GM23338 (cell line): ENCODE results near the gene ZNF792. TPM values are rescaled to one million over a fixed set of nuclear protein-coding genes. Genes with fewer than 3 reads are reported as not detected.

Source experiments
- CREB1 ChIP-seq: fragments of 250-450 bp; sonication (Bioruptor Pico); IDR thresholded peaks from 2 replicates; pipeline ENCODE4 v1.5.0; 2020; ENCODE audit warnings: low read depth, mild to moderate bottlenecking, moderate library complexity
- EZH2 ChIP-seq: fragments of 200-600 bp; sonication (generic); IDR thresholded peaks from one replicate; pipeline ENCODE4 v1.8.0; 2017; ENCODE audit warnings: antibody characterized with exemption, mild to moderate bottlenecking, low read depth; ENCODE audit not compliant: unreplicated experiment
- EZH2phosphoT487 ChIP-seq: fragments of 200-600 bp; sonication (generic); IDR thresholded peaks from one replicate; pipeline ENCODE4 v1.8.1; 2018; ENCODE audit warnings: antibody characterized with exemption; ENCODE audit not compliant: unreplicated experiment
- JUNB ChIP-seq: IDR thresholded peaks from one replicate; pipeline ENCODE4 v1.6.1; 2016; ENCODE audit warnings: antibody characterized with exemption; ENCODE audit not compliant: unreplicated experiment
- NANOG ChIP-seq: IDR thresholded peaks from 2 replicates; pipeline ENCODE4 v1.6.1; 2016; ENCODE audit warnings: antibody characterized with exemption, borderline replicate concordance
- POLR2AphosphoS5 ChIP-seq: IDR thresholded peaks from 2 replicates; pipeline ENCODE4 v1.6.1; 2016; ENCODE audit warnings: antibody characterized with exemption, low read depth
- STAT1 ChIP-seq: IDR thresholded peaks from one replicate; pipeline ENCODE4 v1.6.1; 2016; ENCODE audit warnings: antibody characterized with exemption; ENCODE audit not compliant: unreplicated experiment
- ZNF114 ChIP-seq: fragments of 250-450 bp; sonication (Bioruptor Pico); IDR thresholded peaks from 2 replicates; pipeline ENCODE4 v1.5.0; 2020; ENCODE audit warnings: mild to moderate bottlenecking, moderate library complexity
- ZNF331 ChIP-seq: fragments of 250-450 bp; sonication (Bioruptor Pico); IDR thresholded peaks from 2 replicates; pipeline ENCODE4 v1.5.0; 2020; ENCODE audit warnings: low read depth, mild to moderate bottlenecking, moderate library complexity
- polyA plus RNA-seq: library from polyadenylated mRNA; unstranded; fragments of >200 nt; fragmentation: Nextera tagmentation; extraction: Ambion mirVana; gene quantifications from 2 replicates; pipeline ENCODE4 v1.2.1, GENCODE V29; 2016
- total RNA-seq: library from RNA; depleted of rRNA; stranded (reverse); fragments of >200 nt; shearing (Covaris generic); gene quantifications from 2 replicates; pipeline ENCODE4 v1.2.3, GENCODE V29; 2014
- TF ChIP-seq, protein P1 (sequence below): fragments of 250-450 bp; sonication (Bioruptor Pico); IDR thresholded peaks from 2 replicates; pipeline ENCODE4 v1.5.0; 2020; ENCODE audit warnings: mild to moderate bottlenecking, moderate library complexity
- TF ChIP-seq, protein P2 (sequence below), 2 experiments: fragments of 200-600 bp in 1 of 2; sonication (generic) in 1 of 2; conservative IDR thresholded peaks; 2 replicates each; pipeline versions ENCODE4 v1.5.1 to v1.6.1; 2016 to 2017; ENCODE audit warnings: antibody characterized with exemption in 2 of 2, low read depth in 2 of 2, mild to moderate bottlenecking in 2 of 2, moderate library complexity in 1 of 2
- TF ChIP-seq, protein P3 (sequence below): IDR thresholded peaks from 2 replicates; pipeline ENCODE4 v1.6.1; 2016; ENCODE audit warnings: antibody characterized with exemption

The ZNF792 gene
- total and polyA plus RNA-seq, 2 experiments from 2014 or later: 1.3 to 12.8 TPM

DNA sequence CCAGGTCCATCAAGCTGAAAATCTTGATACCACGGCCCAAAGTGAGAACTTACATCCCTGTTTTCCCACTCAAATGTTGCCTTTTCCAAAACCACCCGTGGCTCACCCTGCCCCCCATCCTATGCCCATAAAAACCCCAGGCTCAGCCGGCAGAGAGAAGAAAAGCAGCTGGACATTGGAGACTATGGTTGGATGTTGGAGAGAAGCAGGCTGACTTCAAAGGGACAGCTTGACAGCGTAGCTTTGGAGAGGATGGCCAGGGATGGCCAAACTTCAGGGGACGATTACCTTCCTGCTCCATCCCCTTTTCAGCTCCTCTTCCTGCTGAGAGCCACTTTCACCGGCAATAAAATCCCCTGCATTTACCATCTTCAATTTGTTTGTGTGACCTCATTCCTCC is 3.5 kb upstream of the ZNF792 start (continued):
- TF ChIP-seq, protein P1, sequence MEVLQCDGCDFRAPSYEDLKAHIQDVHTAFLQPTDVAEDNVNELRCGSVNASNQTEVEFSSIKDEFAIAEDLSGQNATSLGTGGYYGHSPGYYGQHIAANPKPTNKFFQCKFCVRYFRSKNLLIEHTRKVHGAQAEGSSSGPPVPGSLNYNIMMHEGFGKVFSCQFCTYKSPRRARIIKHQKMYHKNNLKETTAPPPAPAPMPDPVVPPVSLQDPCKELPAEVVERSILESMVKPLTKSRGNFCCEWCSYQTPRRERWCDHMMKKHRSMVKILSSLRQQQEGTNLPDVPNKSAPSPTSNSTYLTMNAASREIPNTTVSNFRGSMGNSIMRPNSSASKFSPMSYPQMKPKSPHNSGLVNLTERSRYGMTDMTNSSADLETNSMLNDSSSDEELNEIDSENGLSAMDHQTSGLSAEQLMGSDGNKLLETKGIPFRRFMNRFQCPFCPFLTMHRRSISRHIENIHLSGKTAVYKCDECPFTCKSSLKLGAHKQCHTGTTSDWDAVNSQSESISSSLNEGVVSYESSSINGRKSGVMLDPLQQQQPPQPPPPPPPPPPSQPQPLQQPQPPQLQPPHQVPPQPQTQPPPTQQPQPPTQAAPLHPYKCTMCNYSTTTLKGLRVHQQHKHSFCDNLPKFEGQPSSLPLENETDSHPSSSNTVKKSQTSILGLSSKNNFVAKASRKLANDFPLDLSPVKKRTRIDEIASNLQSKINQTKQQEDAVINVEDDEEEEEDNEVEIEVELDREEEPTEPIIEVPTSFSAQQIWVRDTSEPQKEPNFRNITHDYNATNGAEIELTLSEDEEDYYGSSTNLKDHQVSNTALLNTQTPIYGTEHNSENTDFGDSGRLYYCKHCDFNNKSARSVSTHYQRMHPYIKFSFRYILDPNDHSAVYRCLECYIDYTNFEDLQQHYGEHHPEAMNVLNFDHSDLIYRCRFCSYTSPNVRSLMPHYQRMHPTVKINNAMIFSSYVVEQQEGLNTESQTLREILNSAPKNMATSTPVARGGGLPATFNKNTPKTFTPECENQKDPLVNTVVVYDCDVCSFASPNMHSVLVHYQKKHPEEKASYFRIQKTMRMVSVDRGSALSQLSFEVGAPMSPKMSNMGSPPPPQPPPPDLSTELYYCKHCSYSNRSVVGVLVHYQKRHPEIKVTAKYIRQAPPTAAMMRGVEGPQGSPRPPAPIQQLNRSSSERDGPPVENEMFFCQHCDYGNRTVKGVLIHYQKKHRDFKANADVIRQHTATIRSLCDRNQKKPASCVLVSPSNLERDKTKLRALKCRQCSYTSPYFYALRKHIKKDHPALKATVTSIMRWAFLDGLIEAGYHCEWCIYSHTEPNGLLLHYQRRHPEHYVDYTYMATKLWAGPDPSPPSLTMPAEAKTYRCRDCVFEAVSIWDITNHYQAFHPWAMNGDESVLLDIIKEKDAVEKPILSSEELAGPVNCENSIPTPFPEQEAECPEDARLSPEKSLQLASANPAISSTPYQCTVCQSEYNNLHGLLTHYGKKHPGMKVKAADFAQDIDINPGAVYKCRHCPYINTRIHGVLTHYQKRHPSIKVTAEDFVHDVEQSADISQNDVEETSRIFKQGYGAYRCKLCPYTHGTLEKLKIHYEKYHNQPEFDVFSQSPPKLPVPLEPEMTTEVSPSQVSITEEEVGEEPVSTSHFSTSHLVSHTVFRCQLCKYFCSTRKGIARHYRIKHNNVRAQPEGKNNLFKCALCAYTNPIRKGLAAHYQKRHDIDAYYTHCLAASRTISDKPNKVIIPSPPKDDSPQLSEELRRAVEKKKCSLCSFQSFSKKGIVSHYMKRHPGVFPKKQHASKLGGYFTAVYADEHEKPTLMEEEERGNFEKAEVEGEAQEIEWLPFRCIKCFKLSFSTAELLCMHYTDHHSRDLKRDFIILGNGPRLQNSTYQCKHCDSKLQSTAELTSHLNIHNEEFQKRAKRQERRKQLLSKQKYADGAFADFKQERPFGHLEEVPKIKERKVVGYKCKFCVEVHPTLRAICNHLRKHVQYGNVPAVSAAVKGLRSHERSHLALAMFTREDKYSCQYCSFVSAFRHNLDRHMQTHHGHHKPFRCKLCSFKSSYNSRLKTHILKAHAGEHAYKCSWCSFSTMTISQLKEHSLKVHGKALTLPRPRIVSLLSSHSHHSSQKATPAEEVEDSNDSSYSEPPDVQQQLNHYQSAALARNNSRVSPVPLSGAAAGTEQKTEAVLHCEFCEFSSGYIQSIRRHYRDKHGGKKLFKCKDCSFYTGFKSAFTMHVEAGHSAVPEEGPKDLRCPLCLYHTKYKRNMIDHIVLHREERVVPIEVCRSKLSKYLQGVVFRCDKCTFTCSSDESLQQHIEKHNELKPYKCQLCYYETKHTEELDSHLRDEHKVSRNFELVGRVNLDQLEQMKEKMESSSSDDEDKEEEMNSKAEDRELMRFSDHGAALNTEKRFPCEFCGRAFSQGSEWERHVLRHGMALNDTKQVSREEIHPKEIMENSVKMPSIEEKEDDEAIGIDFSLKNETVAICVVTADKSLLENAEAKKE: no peak
- TF ChIP-seq POLR2AphosphoS5 (no peak), NANOG (no peak), ZNF114 (CRISPR knock-in tag) (no peak), STAT1 (no peak), EZH2phosphoT487 (no peak), EZH2 (no peak), CREB1 (no peak), ZNF331 (CRISPR knock-in tag) (no peak), JUNB (no peak)
- TF ChIP-seq, protein P2, sequence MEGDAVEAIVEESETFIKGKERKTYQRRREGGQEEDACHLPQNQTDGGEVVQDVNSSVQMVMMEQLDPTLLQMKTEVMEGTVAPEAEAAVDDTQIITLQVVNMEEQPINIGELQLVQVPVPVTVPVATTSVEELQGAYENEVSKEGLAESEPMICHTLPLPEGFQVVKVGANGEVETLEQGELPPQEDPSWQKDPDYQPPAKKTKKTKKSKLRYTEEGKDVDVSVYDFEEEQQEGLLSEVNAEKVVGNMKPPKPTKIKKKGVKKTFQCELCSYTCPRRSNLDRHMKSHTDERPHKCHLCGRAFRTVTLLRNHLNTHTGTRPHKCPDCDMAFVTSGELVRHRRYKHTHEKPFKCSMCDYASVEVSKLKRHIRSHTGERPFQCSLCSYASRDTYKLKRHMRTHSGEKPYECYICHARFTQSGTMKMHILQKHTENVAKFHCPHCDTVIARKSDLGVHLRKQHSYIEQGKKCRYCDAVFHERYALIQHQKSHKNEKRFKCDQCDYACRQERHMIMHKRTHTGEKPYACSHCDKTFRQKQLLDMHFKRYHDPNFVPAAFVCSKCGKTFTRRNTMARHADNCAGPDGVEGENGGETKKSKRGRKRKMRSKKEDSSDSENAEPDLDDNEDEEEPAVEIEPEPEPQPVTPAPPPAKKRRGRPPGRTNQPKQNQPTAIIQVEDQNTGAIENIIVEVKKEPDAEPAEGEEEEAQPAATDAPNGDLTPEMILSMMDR (conservative IDR thresholded peaks at IDR 0.05; ENCODE audit: low read depth in 2 of 2): no peak
- TF ChIP-seq, protein P3, sequence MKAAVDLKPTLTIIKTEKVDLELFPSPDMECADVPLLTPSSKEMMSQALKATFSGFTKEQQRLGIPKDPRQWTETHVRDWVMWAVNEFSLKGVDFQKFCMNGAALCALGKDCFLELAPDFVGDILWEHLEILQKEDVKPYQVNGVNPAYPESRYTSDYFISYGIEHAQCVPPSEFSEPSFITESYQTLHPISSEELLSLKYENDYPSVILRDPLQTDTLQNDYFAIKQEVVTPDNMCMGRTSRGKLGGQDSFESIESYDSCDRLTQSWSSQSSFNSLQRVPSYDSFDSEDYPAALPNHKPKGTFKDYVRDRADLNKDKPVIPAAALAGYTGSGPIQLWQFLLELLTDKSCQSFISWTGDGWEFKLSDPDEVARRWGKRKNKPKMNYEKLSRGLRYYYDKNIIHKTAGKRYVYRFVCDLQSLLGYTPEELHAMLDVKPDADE: no peak
